HG03432 (cell line): ENCODE data around the gene SYCE1L.
A peak's percentile ranks its signal among the peaks of the same experiment; 100 is the strongest.

ENCODE experiments used
- ATAC-seq: cut with Tn5 transposase; IDR thresholded peaks from one replicate; pipeline ENCODE4 v1.9.1; 2021; ENCODE audit warnings: mild to moderate bottlenecking, moderate library complexity; ENCODE audit not compliant: unreplicated experiment

SYCE1L gene

GRCh38 chr16:77195411-77195810 lies 3.8 kb upstream of the SYCE1L start:
- ATAC-seq, result no peak

GRCh38 chr16:77197747-77198146 lies 1.5 kb upstream of the SYCE1L start:
- ATAC-seq, result no peak

DNA sequence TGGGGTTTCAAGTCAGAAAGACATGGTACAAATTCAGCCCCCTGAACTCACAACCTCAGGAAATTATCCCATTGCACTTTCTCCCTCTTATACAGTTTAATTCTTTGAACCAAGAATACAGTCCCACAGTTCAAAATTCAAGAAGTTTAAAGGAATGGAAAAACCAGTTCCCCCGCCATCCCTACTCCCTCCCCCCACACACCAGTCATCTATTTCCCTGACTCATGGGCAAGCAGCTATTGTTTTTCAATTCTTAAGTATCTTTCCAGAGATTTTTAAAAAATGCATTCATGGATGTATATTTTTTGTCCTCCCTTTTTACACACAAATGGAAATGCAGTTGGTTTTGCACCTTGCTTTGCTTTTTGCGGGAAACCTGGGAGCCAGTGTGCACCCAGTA lies 7.3 kb downstream of the SYCE1L start:
- no peak for ATAC-seq

DNA sequence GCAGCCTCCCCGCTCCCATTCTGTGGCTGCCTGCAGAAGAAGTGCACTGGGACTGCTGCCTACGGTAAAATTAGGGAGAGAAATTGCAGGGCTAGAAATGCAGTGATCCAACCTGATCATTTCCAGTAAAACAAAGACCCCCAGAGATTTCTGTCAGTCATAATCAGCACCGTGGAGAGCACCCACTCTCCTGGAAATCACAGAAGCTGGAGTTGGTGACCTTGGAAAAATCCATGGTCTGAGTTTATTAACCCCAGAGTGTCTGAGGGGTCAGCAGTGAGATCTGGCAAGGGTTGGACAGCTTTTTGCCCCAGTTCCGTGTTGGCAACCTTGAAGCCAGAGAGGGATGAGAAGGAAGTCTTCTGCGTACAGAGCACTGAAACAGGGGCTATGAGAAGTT lies 7.8 kb downstream of the SYCE1L start:
- ATAC-seq, result no peak

DNA sequence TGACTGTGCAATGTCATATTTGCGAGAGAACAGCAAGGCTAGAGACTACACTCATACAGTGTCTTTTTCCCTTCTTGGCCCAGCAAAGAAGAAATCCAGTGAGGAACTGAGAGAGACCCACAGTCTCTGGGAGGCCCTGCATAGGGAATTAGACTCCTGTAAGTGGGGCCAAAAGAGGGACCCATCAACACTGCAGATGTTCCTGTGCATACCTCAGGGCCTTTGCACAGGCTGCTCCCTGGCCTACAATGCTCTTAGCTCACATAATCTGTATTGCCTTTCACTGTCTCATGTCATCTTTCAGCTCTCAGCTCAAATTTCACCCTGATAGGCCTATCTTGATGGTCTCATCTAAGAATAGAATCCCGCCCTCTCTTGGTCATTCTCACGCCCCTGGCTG lies 9.2 kb downstream of the SYCE1L start:
- no peak for ATAC-seq

DNA sequence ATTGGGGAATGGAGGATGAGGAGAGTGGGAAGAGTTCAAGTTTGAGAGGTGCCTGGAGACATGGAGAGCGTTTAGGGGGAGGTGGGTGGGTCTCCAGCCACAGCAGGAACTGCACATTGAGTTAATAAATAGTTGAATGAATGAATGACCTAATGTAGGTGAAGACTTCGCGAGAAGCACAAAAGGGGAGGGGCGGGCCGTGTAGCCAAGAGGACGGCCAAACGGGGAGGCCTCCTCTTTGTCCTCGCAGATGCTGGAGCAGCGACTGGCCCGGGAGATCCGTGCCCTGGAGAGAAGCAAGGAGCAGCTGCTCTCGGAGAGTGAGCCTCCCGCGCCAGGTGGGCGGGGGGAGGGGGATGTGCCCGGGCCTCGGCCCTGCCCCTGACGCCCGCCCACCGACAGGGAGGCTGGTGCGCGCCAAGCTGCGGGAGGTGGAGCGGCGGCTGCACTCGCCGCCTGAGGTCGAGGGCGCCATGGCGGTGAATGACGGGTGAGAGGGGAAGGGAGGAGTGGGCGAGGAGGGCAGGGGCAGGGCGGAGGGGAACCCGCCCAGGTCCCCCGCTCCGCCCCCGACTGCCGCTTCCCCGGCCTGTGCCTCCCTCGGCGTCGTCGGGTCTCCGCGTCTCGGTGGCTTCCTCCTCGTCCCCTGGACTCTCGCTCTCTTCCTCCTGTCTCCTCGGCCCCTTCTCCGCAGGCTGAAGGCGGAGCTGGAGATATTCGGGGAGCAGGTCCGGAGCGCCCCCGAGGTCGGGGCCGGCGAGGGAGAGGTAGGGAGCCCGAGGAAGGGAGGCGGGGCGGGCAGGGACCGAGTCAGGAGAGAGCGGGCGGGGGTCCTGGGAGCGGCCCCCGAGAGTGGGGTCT lies 12.9 kb downstream of the SYCE1L start:
- peak; percentile 76 for ATAC-seq

DNA sequence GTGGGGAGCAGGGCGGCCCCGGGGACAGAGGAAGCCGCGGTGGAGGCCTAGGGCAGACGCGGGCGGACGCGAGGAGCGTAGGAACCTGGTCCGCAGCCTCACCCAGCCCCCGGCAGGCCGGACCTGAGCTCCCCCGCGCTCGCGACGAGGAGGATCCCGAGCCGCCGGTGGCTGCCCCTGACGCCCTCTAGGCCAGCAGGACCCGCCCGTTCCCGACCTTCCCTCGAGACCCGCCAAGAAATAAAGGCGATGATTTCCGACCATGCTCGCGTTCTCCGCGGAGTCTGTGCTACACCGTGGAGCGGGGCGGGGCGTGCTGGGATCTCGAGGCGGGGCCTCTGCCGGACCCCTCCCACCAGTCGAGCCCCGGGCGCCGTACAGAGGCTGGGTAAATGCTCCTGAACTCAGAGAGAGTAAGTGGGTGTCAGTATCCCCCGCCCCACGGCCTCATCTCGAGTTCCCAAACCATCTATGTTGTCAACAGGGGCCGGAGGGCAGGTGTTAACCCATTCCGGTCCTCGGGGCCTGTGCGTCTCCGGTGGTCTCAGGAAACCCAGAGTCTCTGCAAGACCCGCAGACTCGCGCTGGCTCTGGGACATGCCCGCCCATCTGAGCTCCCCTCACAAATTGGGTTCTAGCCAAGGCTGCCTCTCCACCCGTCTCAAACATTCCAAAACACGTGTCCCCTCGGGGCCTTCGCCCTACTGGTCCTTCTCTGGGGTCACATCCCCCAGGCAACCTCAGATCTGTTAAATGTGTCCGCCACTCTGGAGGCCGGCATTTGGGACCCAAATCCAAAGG lies 13.7 kb downstream of the SYCE1L start:
- ATAC-seq, result peak; percentile 81

DNA sequence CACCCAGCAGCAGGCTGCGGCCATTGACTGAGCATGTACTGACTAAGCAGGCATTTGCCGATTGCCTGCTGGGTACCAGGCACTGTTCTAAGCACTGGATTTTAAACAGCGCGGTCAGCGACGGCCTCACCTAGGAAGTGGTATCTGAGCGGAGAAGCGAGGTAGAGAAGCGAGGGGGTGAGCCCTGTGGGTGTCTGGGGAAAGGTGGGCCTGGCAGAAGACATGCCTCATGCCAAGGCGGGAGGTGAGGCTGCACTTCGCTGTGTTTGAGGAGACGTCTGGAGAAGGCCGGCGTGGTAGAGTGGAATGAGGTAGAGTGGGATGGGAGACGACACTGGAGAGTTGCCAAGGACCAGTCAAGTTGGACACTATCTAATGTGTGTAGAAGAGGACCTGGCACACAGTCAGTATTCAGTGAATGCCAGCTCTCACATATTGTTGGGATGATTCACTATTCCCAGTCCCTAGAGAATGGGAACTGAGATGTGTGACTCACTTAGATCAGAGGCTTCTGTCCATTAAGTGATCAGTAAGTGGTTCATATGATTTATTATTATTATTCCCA lies 14.4 kb downstream of the SYCE1L start:
- no peak for ATAC-seq

- no peak for ATAC-seq
Observed at GRCh38 chr16:77214411-77215138, 15.4 kb downstream of the SYCE1L start.

DNA sequence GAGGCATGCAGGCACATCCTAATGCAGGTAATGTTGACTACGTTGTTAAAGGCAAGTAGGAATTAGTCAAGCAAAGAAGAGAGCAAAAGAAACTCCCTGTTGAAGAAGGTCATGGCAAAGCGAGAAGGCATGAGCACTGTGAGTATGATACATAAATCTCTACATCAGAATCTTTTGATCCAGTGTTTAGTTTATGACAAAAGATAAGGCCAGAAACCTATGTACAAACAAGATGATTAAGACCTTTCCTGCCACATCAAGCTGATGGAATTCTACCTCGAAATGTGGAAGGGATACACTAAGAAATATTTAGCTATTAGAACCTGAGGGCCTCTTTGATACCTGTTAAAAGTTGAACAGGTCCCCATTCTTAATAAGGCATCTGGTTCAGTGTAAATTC lies 20.2 kb downstream of the SYCE1L start:
- ATAC-seq, result no peak

GRCh38 chr16:77220427-77220826 lies 21.2 kb downstream of the SYCE1L start:
- peak; percentile 92 for ATAC-seq

DNA sequence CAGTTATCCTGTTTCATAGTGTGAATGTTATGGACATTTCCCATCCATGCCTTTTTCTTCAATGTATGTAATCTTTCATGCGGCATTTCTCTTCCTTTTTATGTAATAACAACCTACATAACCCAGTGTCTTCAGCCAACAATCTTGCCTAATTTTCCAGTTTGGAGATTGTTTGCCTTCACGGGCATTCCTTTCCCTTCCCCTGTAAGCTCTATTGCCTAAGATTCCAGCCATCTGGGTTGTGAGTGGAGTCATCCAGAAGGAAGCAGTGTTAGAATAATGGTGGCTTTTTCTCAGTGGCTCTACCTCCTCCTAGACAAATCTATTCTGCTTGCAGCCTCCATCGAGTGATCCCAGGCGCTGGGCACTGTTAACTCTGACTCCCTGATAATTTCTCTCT lies 22.3 kb downstream of the SYCE1L start:
- no peak for ATAC-seq

- ATAC-seq, result no peak
Observed at GRCh38 chr16:77223184-77223583, 24.0 kb downstream of the SYCE1L start.

DNA sequence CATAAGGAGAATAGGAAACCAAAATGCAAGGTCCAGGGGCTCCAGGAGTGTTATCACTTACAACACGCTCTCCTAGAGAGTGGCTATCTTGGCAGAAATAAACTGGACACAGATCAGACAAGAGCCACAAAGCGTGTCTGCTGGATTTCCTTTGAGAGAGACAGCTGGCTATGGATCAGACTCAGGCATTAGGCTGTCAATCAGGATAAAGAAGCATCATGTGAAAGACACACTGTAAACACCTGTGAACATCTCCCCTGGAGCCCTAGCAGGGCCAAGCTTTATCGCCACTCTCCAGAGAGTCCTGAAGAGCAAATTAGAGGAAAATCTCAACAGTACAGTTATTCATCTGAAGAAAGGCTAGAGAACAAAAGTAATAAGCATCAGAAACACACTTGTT lies 26.0 kb downstream of the SYCE1L start:
- no peak for ATAC-seq

- peak; percentile 96 for ATAC-seq
Observed at GRCh38 chr16:77227745-77228144, 28.5 kb downstream of the SYCE1L start.

DNA sequence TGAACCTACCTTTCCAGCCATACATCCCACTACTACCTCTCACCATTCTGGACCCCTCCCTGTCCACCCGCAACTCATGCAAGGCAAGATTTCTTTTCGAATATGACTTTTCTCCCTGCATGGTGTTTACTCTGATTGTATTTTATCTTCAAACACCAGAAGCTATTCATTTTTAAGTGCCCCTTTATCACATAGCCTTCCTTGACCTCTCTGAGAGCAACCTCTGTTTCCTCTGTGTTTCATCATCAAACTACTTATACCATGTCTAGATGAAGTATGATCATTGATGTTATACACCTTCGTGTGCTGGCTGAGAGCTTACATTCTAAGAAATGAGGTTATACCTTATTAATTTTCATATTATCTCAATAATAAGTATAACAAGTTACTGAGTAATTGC lies 31.8 kb downstream of the SYCE1L start:
- no peak for ATAC-seq

DNA sequence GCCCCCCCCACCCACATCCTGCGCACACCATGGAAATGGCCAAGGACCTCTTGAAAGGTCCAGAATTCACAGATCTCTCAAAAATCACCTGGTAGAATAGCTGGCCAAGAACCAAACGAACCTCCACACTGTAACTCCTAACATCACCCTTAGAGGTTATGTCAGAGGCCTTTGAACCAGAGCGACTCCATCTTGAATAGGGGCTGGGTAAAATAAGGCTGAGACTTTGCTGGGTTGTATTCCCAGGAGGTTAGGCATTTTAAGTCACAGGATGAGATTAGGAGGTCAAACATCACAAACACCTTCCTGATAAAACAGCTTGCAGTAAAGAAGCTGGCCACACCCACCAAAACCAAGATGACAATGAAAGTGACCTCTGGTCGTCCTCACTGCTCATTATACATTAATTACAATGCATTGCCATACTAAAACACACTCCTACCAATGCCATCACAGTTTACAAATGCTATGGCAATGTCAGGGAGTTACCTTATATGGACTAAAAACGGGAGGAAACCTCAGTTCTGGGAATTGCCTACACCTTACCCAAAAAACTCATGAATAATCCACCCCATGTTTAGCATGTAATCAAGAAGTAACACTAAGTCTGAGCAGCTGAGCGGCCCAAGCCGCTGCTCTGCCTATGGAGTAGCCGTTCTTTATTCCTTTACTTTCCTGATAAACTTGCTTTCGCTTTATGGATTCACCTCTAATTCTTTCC lies 34.8 kb downstream of the SYCE1L start:
- ATAC-seq, result no peak

DNA sequence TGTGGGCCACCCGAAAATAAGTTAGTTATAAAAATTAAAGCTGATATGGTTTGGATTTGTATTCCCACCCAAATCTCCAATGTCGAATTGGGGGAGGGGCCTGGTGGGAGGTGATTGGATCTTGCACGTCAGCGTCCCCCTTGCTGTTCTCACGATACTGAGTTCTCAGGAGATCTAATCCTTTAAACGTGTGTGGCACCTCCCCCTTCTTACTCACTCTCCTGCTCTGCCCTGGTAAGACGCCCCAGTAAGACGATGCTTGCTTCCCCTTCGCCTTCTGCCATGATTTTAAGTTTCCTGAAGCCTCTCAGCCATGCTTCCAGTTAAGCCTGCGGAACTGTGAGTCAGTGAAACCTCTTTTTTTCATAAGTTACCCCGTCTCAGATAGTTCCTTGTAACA lies 35.4 kb downstream of the SYCE1L start:
- ATAC-seq, result no peak

- peak; percentile 98 for ATAC-seq
Observed at GRCh38 chr16:77236063-77236511, 36.9 kb downstream of the SYCE1L start.

DNA sequence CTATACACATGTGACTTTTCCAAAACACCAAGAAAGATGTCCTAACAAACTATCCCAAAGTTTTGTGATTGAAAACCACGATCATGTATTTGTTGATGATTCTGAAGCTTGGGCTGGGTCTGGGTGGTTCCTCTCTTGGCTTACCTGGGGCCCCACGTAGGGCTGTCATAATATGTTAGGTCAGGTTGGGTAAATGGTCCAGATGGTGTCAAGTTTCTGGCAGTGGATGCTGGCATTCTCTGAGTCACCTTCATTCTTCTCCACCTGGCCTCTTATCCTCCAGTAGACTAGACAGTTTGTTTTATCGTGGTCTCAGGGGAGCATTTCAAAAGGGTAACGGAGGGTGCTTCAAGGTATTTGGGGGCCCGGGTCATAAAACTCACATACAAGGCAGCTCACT lies 39.4 kb downstream of the SYCE1L start:
- ATAC-seq, result no peak
